Heart left ventricle (tissue), 16 donors: Measurements from ENCODE around the gene GPX7. TPM values are rescaled to one million over a fixed set of nuclear protein-coding genes. Genes with fewer than 3 reads are reported as not detected.
"Not testable (repeated sequence)": the region's sequence is repeated elsewhere in the genome, so short reads cannot be mapped to it uniquely, and the experiment has no call there.

Experiments
- ATAC-seq, 4 donors: fragments of 200-7000 bp; cut with Tn5 transposase; one replicate each; pipeline ENCODE4 v1.9.1; 2020 to 2022; ENCODE audit warnings: moderate library complexity in 4 of 4, mild to moderate bottlenecking in 3 of 4, moderate number of reproducible peaks in 1 of 4
- DNase-seq, 5 donors: peaks; one replicate each; pipeline ENCODE4 v3.0.0-alpha.2; 2020
- H3K27ac ChIP-seq, 12 donors: fragments of 200-600 bp; sonication (generic) in 4 of 12; one replicate each; pipeline versions ENCODE4 v1.5.0 to v1.8.0; 2016 to 2022; ENCODE audit warnings: mild to moderate bottlenecking in 2 of 12
- H3K27me3 ChIP-seq, 9 donors: fragments of 200-600 bp; sonication (generic) in 2 of 9; one replicate each; pipeline versions ENCODE4 v1.5.1 to v1.8.0; 2016 to 2022; ENCODE audit warnings: mild to moderate bottlenecking in 3 of 9
- H3K36me3 ChIP-seq, 9 donors: fragments of 200-600 bp; sonication (generic) in 2 of 9; one replicate each; pipeline versions ENCODE4 v1.5.0 to v1.8.0; 2018 to 2022; ENCODE audit warnings: mild to moderate bottlenecking in 2 of 9
- H3K4me1 ChIP-seq, 12 donors: fragments of 200-600 bp; sonication (generic) in 4 of 12; one replicate each; pipeline versions ENCODE4 v1.5.0 to v1.8.0; 2016 to 2022; ENCODE audit warnings: mild to moderate bottlenecking in 3 of 12
- H3K4me3 ChIP-seq, 12 donors: fragments of 200-600 bp; sonication (generic) in 4 of 12; one replicate each; pipeline versions ENCODE4 v1.5.0 to v1.8.0; 2017 to 2022; ENCODE audit warnings: mild to moderate bottlenecking in 9 of 12, moderate library complexity in 4 of 12
- H3K9me3 ChIP-seq, 12 donors: fragments of 200-600 bp; sonication (generic) in 4 of 12; one replicate each; pipeline versions ENCODE4 v1.5.0 to v1.8.0; 2016 to 2022; ENCODE audit warnings: mild to moderate bottlenecking in 1 of 12
- POLR2A ChIP-seq, 2 donors: fragments of 450-650 bp; IDR thresholded peaks; one replicate each; pipeline ENCODE4 v1.6.1; 2017; ENCODE audit warnings: antibody characterized with exemption in 2 of 2, mild to moderate bottlenecking in 2 of 2, moderate library complexity in 2 of 2
- WGBS, 4 donors: extraction: QIAGEN DNeasy Blood & Tissue Kit in 2 of 4; methylation state at CpG; one replicate each; pipeline versions ENCODE4 v1.1.5 to v1.1.7; 2013 to 2018; 5-methylcytosine and 5-hydroxymethylcytosine counted together
- intact Hi-C, 10 donors: fragments of 100-400 bp; cut with DNase I; formaldehyde crosslinking; loops; one replicate each; pipeline versions ENCODE4 v1.11.1 to v1.14.2; 2022
- polyA plus RNA-seq, 2 donors: library from polyadenylated mRNA; stranded (reverse); fragments of 200-250 nt; gene quantifications; one replicate each; pipeline ENCODE4 v1.2.3, GENCODE V29; 2013
- total RNA-seq, 9 donors: library from RNA; depleted of rRNA in 2 of 9; stranded (reverse); fragments of >200 nt in 2 of 9; fragmentation: NEBNext Ultra II Directional in 3 of 9; extraction: Animal tissue kit (Norgen Biotek cat#: 25700) in 3 of 9; gene quantifications; one replicate each; pipeline versions ENCODE4 v1.1.0 to v1.2.4, GENCODE V29; 2016 to 2023
- TF ChIP-seq, protein P1 (sequence below), 12 donors: fragments of 200-600 bp; sonication (generic) in 4 of 12; IDR thresholded peaks; one replicate each; pipeline versions ENCODE4 v1.5.0 to v1.8.0; 2018 to 2022; ENCODE audit warnings: antibody characterized with exemption in 12 of 12, mild to moderate bottlenecking in 5 of 12
- donor health status: ischemic (EF 13 %, LVEDD 7.1; RV severe dilation, severe dysfunction).
- donor health status: healthy with polysubstance abuse.
- donor health status: DM: no; HTN: yes; CAD: no.
- donor health status: DM: no; HTN: no; CAD: no.
- donor health status: ischemic (EF 25% LVEDD 6.9; RV normal size, moderate dysfunction).
- donor health status: ischemic (EF 25% LVEDD 5.7; RV mildly dilated, moderate dysfunction).
- donor health status: healthy.
- donor health status: DM: yes; HTN: yes; CAD: no.
- donor health status: ischemic (EF 35%, LVEDD 5.7; RV mildly dilated, moderate dysfunction).
- donor health status: nonischemic (EF 11% LVEDD 7.7; RV severe dilation, severe dysfunction).
- donor health status: DM: yes; HTN: yes; CAD: no.
- donor health status: PGD.
- donor health status: ischemic (EF 29% LVEDD 5.4; RV normal size, mild dysfunction).
- donor health status: nonischemic (EF 23%, LVEDD 6.1; RV moderate dilation, normal function).

GPX7 gene
- total and polyA plus RNA-seq, 11 donors = 5.8 to 20.5 (median 8.4) TPM

DNA sequence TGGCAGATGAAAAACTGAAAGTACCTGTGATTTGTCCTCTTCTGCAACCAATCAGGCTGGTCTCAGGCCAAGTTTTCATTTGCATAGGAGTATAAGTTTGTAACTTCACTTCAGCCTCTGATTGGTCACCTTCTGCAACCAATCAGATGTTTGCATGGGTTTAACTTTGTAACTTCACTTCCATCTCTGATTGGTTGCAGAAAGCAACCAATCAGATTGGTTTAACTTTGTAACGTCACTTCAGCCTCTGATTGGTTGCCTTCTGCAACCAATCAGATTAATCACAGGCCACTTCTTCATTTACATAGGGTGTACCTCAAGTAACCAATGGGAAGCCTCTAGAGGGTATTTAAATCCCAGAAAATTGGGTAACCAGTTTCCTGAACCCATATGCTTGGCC lies 30.4 kb upstream of the GPX7 start:
- intact Hi-C loops = loop anchor here in 1 of 10 donors (5.0 kb wide), 1 partner anchor 269 kb away; no protein-coding TSS in a partner anchor
- ATAC-seq (no peak), DNase-seq (no peak)
- no peaks in the 10 kb centered on the region for H3K36me3 ChIP-seq
- WGBS, 4 donors = 77 to 88% (median 84%) methylated on average over 1 of the region's 1 CpG
- H3K27ac ChIP-seq = no peak overlapping the region
- H3K27me3 ChIP-seq = no peaks in the 10 kb centered on the region
- H3K4me3 ChIP-seq = no peak overlapping the region
- no peaks in the 10 kb centered on the region for H3K9me3 ChIP-seq
- no peak for TF ChIP-seq POLR2A (IDR thresholded peaks at IDR 0.05)
- TF ChIP-seq, protein P1, sequence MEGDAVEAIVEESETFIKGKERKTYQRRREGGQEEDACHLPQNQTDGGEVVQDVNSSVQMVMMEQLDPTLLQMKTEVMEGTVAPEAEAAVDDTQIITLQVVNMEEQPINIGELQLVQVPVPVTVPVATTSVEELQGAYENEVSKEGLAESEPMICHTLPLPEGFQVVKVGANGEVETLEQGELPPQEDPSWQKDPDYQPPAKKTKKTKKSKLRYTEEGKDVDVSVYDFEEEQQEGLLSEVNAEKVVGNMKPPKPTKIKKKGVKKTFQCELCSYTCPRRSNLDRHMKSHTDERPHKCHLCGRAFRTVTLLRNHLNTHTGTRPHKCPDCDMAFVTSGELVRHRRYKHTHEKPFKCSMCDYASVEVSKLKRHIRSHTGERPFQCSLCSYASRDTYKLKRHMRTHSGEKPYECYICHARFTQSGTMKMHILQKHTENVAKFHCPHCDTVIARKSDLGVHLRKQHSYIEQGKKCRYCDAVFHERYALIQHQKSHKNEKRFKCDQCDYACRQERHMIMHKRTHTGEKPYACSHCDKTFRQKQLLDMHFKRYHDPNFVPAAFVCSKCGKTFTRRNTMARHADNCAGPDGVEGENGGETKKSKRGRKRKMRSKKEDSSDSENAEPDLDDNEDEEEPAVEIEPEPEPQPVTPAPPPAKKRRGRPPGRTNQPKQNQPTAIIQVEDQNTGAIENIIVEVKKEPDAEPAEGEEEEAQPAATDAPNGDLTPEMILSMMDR (IDR thresholded peaks at IDR 0.05) = no peak
- peaks cover 0 to 19% (median 0%) of the 10 kb centered on the region in 12 donors for H3K4me1 ChIP-seq

DNA sequence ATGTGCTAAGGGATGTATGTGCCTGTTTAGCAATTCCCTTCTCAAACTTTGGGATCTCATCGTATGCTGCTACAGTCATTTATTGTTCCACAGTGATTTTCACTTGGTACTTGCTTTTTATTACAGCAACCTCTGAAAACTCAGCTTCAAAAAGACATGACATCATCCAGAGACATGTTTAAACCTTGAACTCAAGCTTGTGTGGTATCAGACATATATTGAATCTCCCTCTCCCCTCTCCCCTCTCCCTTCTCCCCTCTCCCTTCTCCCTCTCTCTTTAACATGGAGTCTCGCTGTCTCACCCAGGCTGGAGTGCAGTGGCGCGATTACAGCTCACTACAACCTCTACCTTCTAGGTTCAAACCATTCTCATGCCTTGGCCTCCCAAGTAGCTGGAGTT lies 29.8 kb upstream of the GPX7 start:
- 96 to 98% (median 97%) methylated on average over 4 of the region's 4 CpGs for WGBS, 4 donors
- Histone ChIP-seq H3K4me1 (peaks cover 0 to 19% (median 0%) of the 10 kb centered on the region in 12 donors), H3K4me3 (no peak overlapping the region), H3K9me3 (no peaks in the 10 kb centered on the region), H3K36me3 (no peaks in the 10 kb centered on the region), H3K27me3 (no peaks in the 10 kb centered on the region), H3K27ac (no peak overlapping the region)
- TF ChIP-seq POLR2A (IDR thresholded peaks at IDR 0.05) = no peak
- TF ChIP-seq, protein P1 (IDR thresholded peaks at IDR 0.05) = no peak
- ATAC-seq (no peak), DNase-seq (no peak)
- intact Hi-C loops = loop anchor here in 1 of 10 donors (5.0 kb wide), 1 partner anchor 270 kb away; no protein-coding TSS in a partner anchor

DNA sequence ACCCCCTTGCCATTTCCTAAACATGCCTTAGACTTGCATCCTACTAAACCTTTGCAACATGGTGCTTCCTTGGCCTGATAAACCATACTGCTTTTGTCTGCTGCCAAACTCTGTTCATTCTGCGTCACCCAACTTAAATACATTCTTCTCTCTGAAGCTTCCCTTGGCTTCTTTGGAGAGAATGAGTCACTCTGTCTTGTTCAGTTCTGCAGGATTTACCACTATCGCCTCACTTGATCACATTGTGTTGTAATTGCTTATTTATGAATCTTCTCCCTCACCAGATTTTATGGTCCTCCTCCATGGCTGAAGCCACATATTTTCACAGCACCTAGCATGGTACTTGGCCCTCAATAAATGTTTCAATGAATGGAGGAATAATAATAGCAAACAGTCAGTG lies 27.6 kb upstream of the GPX7 start:
- DNase-seq = no peak
- H3K4me3 ChIP-seq = no peak overlapping the region
- peaks cover 0 to 7% (median 0%) of the 10 kb centered on the region in 12 donors for H3K4me1 ChIP-seq
- H3K27ac ChIP-seq = no peak overlapping the region
- TF ChIP-seq, protein P1 (IDR thresholded peaks at IDR 0.05) = no peak
- no peaks in the 10 kb centered on the region for H3K36me3 ChIP-seq
- no peaks in the 10 kb centered on the region for H3K9me3 ChIP-seq
- intact Hi-C loops = loop anchor here in 1 of 10 donors (5.0 kb wide), 1 partner anchor 272 kb away; no protein-coding TSS in a partner anchor
- no peaks in the 10 kb centered on the region for H3K27me3 ChIP-seq
- 81 to 90% (median 86%) methylated on average over 2 of the region's 2 CpGs for WGBS, 4 donors
- ATAC-seq = no peak

DNA sequence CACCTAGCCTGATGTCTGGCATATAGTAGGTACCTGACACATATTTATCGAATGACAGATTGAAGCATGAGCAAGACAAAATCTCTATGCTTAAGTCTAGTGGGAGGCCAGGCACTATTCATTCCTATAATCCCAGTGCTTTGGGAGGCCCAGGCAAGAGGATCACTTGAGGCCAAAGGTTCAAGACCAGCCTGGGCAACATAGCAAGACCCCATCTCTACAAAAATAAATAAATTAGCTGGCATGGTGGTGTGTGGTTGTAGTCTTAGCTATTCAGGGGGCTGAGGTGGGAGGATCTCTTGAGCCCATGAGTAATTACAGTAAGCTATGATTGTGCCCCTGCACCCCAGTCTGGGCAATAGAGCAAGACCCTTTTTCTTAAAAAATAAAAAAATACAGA lies 26.1 kb upstream of the GPX7 start:
- Histone ChIP-seq H3K27ac (no peak overlapping the region), H3K4me3 (no peak overlapping the region), H3K27me3 (no peaks in the 10 kb centered on the region), H3K36me3 (no peaks in the 10 kb centered on the region), H3K9me3 (no peaks in the 10 kb centered on the region), H3K4me1 (no peaks in the 10 kb centered on the region)
- intact Hi-C loops = no loop called here
- DNase-seq (no peak), ATAC-seq (no peak)
- 97 to 100% (median 99%) methylated on average over 1 of the region's 1 CpG for WGBS, 4 donors
- TF ChIP-seq, protein P1 (IDR thresholded peaks at IDR 0.05) = no peak
- no peak for TF ChIP-seq POLR2A (IDR thresholded peaks at IDR 0.05)

DNA sequence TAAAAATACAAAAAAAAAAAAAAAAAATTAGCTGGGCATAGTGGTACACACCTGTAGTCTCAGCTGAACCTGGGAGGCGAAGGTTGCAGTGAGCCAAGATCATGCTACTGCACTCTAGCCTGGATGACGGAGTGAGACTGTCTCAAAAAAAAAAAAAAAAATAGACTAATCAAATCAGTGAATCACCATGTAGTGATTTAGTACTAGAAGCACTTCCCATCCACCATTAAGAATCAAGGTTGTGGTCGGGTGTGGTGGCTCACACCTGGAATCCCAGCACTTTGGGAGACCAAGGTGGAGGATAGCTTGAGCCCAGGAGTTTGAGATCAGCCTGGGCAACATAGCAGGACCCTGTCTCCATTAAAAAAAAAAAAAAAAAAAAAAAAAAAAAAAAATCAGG lies 24.1 kb upstream of the GPX7 start:
- DNase-seq, H3K4me1 ChIP-seq, H3K27me3 ChIP-seq, H3K4me3 ChIP-seq, ATAC-seq, H3K9me3 ChIP-seq, intact Hi-C loops, H3K36me3 ChIP-seq, H3K27ac ChIP-seq: not testable (repeated sequence)
- WGBS, 4 donors = 95 to 98% (median 97%) methylated on average over 3 of the region's 3 CpGs
